ENCODE data around the gene TMEM234.

Gene TMEM234

DNA sequence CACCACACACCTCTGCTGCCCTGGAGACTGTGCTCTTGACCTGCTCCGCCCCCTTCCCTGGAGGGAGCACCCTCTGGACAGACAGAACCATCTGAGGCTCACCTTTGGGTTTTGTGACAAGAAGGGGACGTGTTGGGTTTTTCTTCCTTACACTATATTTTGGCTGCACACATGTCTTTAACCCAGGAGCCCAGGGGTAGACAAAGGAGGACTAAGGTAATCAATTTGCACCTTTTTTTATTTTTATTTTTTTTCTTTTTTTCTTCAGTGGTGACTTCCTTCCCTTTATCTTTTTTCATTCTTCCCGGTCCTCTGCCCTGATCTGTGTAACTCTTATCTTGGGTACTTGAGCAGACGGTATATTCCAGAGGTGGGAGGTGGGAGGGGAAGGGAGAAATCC lies 51.2 kb downstream of the TMEM234 start:
- DNase-seq: no peak

Data from NCI-H187 (cell line).